ENCODE results near the gene INTS15. TPM values are rescaled to one million over a fixed set of nuclear protein-coding genes. Genes with fewer than 3 reads are reported as not detected.

Gene INTS15
- total and polyA plus RNA-seq, 2 donors (not counting 3 experiments of a cell fraction or from before 2014, with no cell fraction given): 35.7 to 51.6 TPM

GRCh38 chr7:6647080-6647479, 57.3 kb downstream of the INTS15 start:
- no TSS peak for BruUV-seq (replicated peaks)
- Histone ChIP-seq H3K9me1 (replicated peaks; ENCODE audit: control insufficient read depth, extremely low read depth, insufficient read depth, low read length) (no peaks in the 10 kb centered on the region), H3K27ac (ENCODE audit: insufficient read depth, low read depth, low read length) (no peak overlapping the region), H3K9ac (replicated peaks; ENCODE audit: extremely low read depth, insufficient read depth, low read length) (no peak overlapping the region), H4K20me1 (replicated peaks; ENCODE audit: control insufficient read depth, extremely low read depth, insufficient read depth, low read length) (no peaks in the 10 kb centered on the region), H3K79me2 (ENCODE audit: control insufficient read depth, insufficient read depth, low read length) (no peaks in the 10 kb centered on the region), H3K4me3 (replicated peaks in 1 of 3; ENCODE audit: insufficient read depth in 1 of 3, low read depth in 1 of 3, low read length in 3 of 3) (no peak overlapping the region), H3K9me3 (replicated peaks; ENCODE audit: control insufficient read depth, insufficient read depth, low read length) (no peaks in the 10 kb centered on the region), H2AFZ (ENCODE audit: low read depth, low read length) (no peak overlapping the region), H3K4me2 (ENCODE audit: insufficient read depth, low read length) (no peak overlapping the region), H3K27me3 (ENCODE audit: control insufficient read depth in 2 of 2, insufficient read depth in 2 of 2, low read length in 2 of 2) (no peaks in the 10 kb centered on the region), H3K36me3 (ENCODE audit: control insufficient read depth in 2 of 2, extremely low read depth in 1 of 2, insufficient read depth in 2 of 2, low read length in 2 of 2) (peaks cover 8 to 38% of the 10 kb centered on the region in 2 experiments), H3K4me1 (ENCODE audit: control insufficient read depth, extremely low read depth, insufficient read depth, low read length) (no peaks in the 10 kb centered on the region)
- dilution Hi-C loops (cut with MboI; ENCODE audit: extremely low pct_ligation_motif_present, low sequenced_read_pairs): no loop called here
- CTCF ChIA-PET: no interaction called here
- FAIRE-seq (no peak), DNase-seq (ENCODE audit: low read depth, low spot score) (no peak)
- TF ChIP-seq POLR2A (IDR thresholded peaks at IDR 0.05; ENCODE audit: low read depth, low read length): no peak
- TF ChIP-seq FOS (IDR thresholded peaks at IDR 0.05; ENCODE audit: borderline replicate concordance, insufficient read depth, low read length): no peak
- TF ChIP-seq, protein P1, sequence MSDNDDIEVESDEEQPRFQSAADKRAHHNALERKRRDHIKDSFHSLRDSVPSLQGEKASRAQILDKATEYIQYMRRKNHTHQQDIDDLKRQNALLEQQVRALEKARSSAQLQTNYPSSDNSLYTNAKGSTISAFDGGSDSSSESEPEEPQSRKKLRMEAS (IDR thresholded peaks at IDR 0.05; ENCODE audit: insufficient read depth, insufficient read length): no peak
- no peak for TF ChIP-seq MYC (IDR thresholded peaks at IDR 0.05; ENCODE audit: low read depth, low read length)
- TF ChIP-seq GATA2 (IDR thresholded peaks at IDR 0.05; ENCODE audit: insufficient read depth, insufficient read length, low read depth, low read length): no peak
- TF ChIP-seq POLR2AphosphoS5 (IDR thresholded peaks at IDR 0.05; ENCODE audit: insufficient read depth, low read depth, low read length): no peak
- TF ChIP-seq, protein P2, sequence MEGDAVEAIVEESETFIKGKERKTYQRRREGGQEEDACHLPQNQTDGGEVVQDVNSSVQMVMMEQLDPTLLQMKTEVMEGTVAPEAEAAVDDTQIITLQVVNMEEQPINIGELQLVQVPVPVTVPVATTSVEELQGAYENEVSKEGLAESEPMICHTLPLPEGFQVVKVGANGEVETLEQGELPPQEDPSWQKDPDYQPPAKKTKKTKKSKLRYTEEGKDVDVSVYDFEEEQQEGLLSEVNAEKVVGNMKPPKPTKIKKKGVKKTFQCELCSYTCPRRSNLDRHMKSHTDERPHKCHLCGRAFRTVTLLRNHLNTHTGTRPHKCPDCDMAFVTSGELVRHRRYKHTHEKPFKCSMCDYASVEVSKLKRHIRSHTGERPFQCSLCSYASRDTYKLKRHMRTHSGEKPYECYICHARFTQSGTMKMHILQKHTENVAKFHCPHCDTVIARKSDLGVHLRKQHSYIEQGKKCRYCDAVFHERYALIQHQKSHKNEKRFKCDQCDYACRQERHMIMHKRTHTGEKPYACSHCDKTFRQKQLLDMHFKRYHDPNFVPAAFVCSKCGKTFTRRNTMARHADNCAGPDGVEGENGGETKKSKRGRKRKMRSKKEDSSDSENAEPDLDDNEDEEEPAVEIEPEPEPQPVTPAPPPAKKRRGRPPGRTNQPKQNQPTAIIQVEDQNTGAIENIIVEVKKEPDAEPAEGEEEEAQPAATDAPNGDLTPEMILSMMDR (IDR thresholded peaks at IDR 0.05; ENCODE audit: extremely low read depth in 1 of 2, insufficient read depth in 1 of 2, low read depth in 1 of 2, low read length in 2 of 2): no peak
- no peak for TF ChIP-seq JUN (IDR thresholded peaks at IDR 0.05; ENCODE audit: borderline replicate concordance, insufficient read depth, insufficient read length, low read depth)
- TF ChIP-seq EZH2 (IDR thresholded peaks at IDR 0.05; ENCODE audit: borderline replicate concordance, low read depth, low read length, severe bottlenecking): no peak
- intact Hi-C loops (cut with micrococcal nuclease): no loop called here
- POLR2A ChIA-PET: no interaction called here
